ENCODE measurements around the gene AP1S3. TPM values are rescaled to one million over a fixed set of nuclear protein-coding genes. Genes with fewer than 3 reads are reported as not detected.

Gene AP1S3
- total and polyA plus RNA-seq, 2 of the 4 experiments (the other 2 are of a cell fraction) = 2.5 to 4.1 TPM

GRCh38 chr2:223736488-223736887 lies 100.9 kb downstream of the AP1S3 start:
- H3K18ac ChIP-seq (ENCODE audit: low read depth, low read length) = peak overlapping the region; percentile 67; the same call in 1 of the 2 replicates
- H3K79me1 ChIP-seq (ENCODE audit: low read depth in 1 of 2, low read length in 2 of 2) = no peaks in the 10 kb centered on the region
- WGBS, 2 experiments (ENCODE audit: extremely low coverage in 2 of 2, insufficient read length in 1 of 2) = no CpG with 5 or more reads among the region's 4 CpGs
- H3K27me3 ChIP-seq (ENCODE audit: control insufficient read depth, insufficient read depth, low read length) = no peaks in the 10 kb centered on the region
- in situ Hi-C loops (cut with MboI; ENCODE audit: low sequenced_read_pairs) (no loop called here), intact Hi-C loops (cut with micrococcal nuclease) (no loop called here), dilution Hi-C loops (cut with HindIII; ENCODE audit: low sequenced_read_pairs, unreplicated experiment) (no loop called here)
- H4K20me1 ChIP-seq (ENCODE audit: insufficient read depth, low read length) = no peaks in the 10 kb centered on the region
- H2BK120ac ChIP-seq (ENCODE audit: low read depth, low read length) = peak overlapping the region; percentile 66
- peak overlapping the region; percentile 61 for H3K27ac ChIP-seq (ENCODE audit: insufficient read depth, low read length)
- ATAC-seq (ENCODE audit: low read depth) = no peak
- H2AK5ac ChIP-seq (ENCODE audit: low read depth, low read length) = 0 out of 2 replicates have a peak overlapping the region, but pooled peaks have one; percentile 3
- peak overlapping the region; percentile 63; the same call in 1 of the 2 replicates for H2BK20ac ChIP-seq (ENCODE audit: low read depth, low read length)
- H3K36me3 ChIP-seq (ENCODE audit: control insufficient read depth, insufficient read depth, low read length) = no peaks in the 10 kb centered on the region
- H2AFZ ChIP-seq (replicated peaks; ENCODE audit: low read length, poor library complexity) = peak overlapping the region; percentile 47
- H3K9ac ChIP-seq (ENCODE audit: low read depth, low read length) = no peak overlapping the region
- H3K4me1 ChIP-seq (ENCODE audit: control insufficient read depth, insufficient read depth, low read length) = peaks cover 15% of the 10 kb centered on the region
- POLR2A ChIA-PET (ENCODE audit: unreplicated experiment) = no interaction called here
- no TSS peak for BruUV-seq (replicated peaks)
- peak overlapping the region; percentile 48 for H2BK5ac ChIP-seq (ENCODE audit: low read depth, low read length, poor library complexity, severe bottlenecking)
- peak overlapping the region in 1 of 2 experiments; percentile 54; a peak in 2 of 4 replicates for H4K8ac ChIP-seq (ENCODE audit: low read depth in 2 of 2, low read length in 2 of 2)
- H3K23ac ChIP-seq (ENCODE audit: low read depth, low read length) = no peak overlapping the region
- TF ChIP-seq, protein P1, sequence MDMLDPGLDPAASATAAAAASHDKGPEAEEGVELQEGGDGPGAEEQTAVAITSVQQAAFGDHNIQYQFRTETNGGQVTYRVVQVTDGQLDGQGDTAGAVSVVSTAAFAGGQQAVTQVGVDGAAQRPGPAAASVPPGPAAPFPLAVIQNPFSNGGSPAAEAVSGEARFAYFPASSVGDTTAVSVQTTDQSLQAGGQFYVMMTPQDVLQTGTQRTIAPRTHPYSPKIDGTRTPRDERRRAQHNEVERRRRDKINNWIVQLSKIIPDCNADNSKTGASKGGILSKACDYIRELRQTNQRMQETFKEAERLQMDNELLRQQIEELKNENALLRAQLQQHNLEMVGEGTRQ (IDR thresholded peaks at IDR 0.05; ENCODE audit: low read depth, low read length) = no peak
- TF ChIP-seq, protein P2, sequence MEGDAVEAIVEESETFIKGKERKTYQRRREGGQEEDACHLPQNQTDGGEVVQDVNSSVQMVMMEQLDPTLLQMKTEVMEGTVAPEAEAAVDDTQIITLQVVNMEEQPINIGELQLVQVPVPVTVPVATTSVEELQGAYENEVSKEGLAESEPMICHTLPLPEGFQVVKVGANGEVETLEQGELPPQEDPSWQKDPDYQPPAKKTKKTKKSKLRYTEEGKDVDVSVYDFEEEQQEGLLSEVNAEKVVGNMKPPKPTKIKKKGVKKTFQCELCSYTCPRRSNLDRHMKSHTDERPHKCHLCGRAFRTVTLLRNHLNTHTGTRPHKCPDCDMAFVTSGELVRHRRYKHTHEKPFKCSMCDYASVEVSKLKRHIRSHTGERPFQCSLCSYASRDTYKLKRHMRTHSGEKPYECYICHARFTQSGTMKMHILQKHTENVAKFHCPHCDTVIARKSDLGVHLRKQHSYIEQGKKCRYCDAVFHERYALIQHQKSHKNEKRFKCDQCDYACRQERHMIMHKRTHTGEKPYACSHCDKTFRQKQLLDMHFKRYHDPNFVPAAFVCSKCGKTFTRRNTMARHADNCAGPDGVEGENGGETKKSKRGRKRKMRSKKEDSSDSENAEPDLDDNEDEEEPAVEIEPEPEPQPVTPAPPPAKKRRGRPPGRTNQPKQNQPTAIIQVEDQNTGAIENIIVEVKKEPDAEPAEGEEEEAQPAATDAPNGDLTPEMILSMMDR (conservative IDR thresholded peaks at IDR 0.05; ENCODE audit: low read depth, low read length) = no peak
- no peak for TF ChIP-seq CHD1 (IDR thresholded peaks at IDR 0.05; ENCODE audit: low read depth, low read length)
- TF ChIP-seq RCOR1 (IDR thresholded peaks at IDR 0.05; ENCODE audit: insufficient replicate concordance, low read length) = no peak
- no peak for TF ChIP-seq NFE2L2 (IDR thresholded peaks at IDR 0.05; ENCODE audit: low read depth, low read length)
- TF ChIP-seq FOS (IDR thresholded peaks at IDR 0.05; ENCODE audit: low read depth, low read length) = no peak
- TF ChIP-seq BHLHE40 (IDR thresholded peaks at IDR 0.05; ENCODE audit: low read depth, low read length) = no peak
- TF ChIP-seq MXI1 (IDR thresholded peaks at IDR 0.05; ENCODE audit: borderline replicate concordance, low read depth, low read length) = no peak
- no peak for TF ChIP-seq SMC3 (IDR thresholded peaks at IDR 0.05; ENCODE audit: low read depth, low read length)
- no peak for TF ChIP-seq RFX5 (IDR thresholded peaks at IDR 0.05; ENCODE audit: low read depth, low read length)
- H2AK9ac ChIP-seq (replicated peaks; ENCODE audit: low read depth, low read length, poor library complexity) = no peak overlapping the region
- CTCF ChIA-PET = interaction anchor here (0.5 kb wide), 1 partner anchor 43 kb away, joined by 4 read pairs; no protein-coding TSS in a partner anchor
- H4K91ac ChIP-seq (ENCODE audit: insufficient read depth, low read depth, low read length) = peak overlapping the region; percentile 43
- H3K4me3 ChIP-seq (ENCODE audit: insufficient read depth, low read depth, low read length) = no peak overlapping the region
- H2BK15ac ChIP-seq (ENCODE audit: low read depth, low read length) = peak overlapping the region; percentile 26; the same call in 1 of the 3 replicates
- peak overlapping the region; percentile 55; the same call in 1 of the 2 replicates for H3K4ac ChIP-seq (ENCODE audit: low read depth, low read length)
- H4K5ac ChIP-seq (ENCODE audit: low read depth, low read length) = peak overlapping the region; percentile 64; the same call in 1 of the 2 replicates
- no peak overlapping the region for H3K4me2 ChIP-seq (ENCODE audit: low read depth, low read length)
- H3K14ac ChIP-seq (replicated peaks; ENCODE audit: low read depth, low read length) = no peak overlapping the region; the same call in 1 of the 2 replicates
- no peak for DNase-seq
- H3K9me1 ChIP-seq (ENCODE audit: insufficient read depth, low read length) = no peaks in the 10 kb centered on the region
- no peak overlapping the region for H3K56ac ChIP-seq (ENCODE audit: extremely low read depth, insufficient read depth, low read length)
- H3K9me3 ChIP-seq (ENCODE audit: control insufficient read depth, insufficient read depth, low read length) = peaks cover 3% of the 10 kb centered on the region; the same call in 1 of the 2 replicates

Data from IMR-90 (cell line).